Smooth muscle cell (in vitro differentiated cells): ENCODE data around the gene JAKMIP1. TPM values are rescaled to one million over a fixed set of nuclear protein-coding genes. Genes with fewer than 3 reads are reported as not detected.
"Not testable (repeated sequence)": the region's sequence is repeated elsewhere in the genome, so short reads cannot be mapped to it uniquely, and the experiment has no call there.

Experiments
- DNase-seq: peaks from one replicate; lab custom pipeline; 2025; ENCODE audit not compliant: unreplicated experiment; lab: John Stamatoyannopoulos, UW
- H2AFZ ChIP-seq: fragments of 200-600 bp; sonication (generic); 2 replicates; pipeline ENCODE4 v1.6.0; 2016; ENCODE audit warnings: antibody characterized with exemption, low read depth, mild to moderate bottlenecking
- H3F3A ChIP-seq: fragments of 200-600 bp; sonication (generic); 2 replicates; pipeline ENCODE4 v1.6.0; 2017; ENCODE audit warnings: antibody characterized with exemption, low read depth
- H3K27ac ChIP-seq: fragments of 200-600 bp; sonication (generic); 2 replicates; pipeline ENCODE4 v1.5.1; 2016; ENCODE audit warnings: low read depth, mild to moderate bottlenecking
- H3K27me3 ChIP-seq: fragments of 200-600 bp; sonication (generic); 2 replicates; pipeline ENCODE4 v1.6.1; 2016; ENCODE audit warnings: low read depth, mild to moderate bottlenecking
- H3K36me3 ChIP-seq: fragments of 200-600 bp; sonication (generic); 2 replicates; pipeline ENCODE4 v1.5.1; 2016; ENCODE audit warnings: low read depth
- H3K4me1 ChIP-seq: fragments of 200-600 bp; sonication (generic); 2 replicates; pipeline ENCODE4 v1.5.1; 2016; ENCODE audit warnings: low read depth
- H3K4me2 ChIP-seq: fragments of 200-600 bp; sonication (generic); 2 replicates; pipeline ENCODE4 v1.6.0; 2016; ENCODE audit warnings: mild to moderate bottlenecking
- H3K4me3 ChIP-seq: fragments of 200-600 bp; sonication (generic); 2 replicates; pipeline ENCODE4 v1.5.1; 2016; ENCODE audit warnings: mild to moderate bottlenecking
- H3K79me2 ChIP-seq: fragments of 200-600 bp; sonication (generic); 2 replicates; pipeline ENCODE4 v1.6.0; 2016; ENCODE audit warnings: low read depth, mild to moderate bottlenecking
- H3K9ac ChIP-seq: fragments of 200-600 bp; sonication (generic); 2 replicates; pipeline ENCODE4 v1.6.0; 2016; ENCODE audit warnings: low read depth
- H3K9me3 ChIP-seq: fragments of 200-600 bp; sonication (generic); replicated peaks from 2 replicates; pipeline ENCODE4 v1.5.1; 2016; ENCODE audit warnings: low read depth
- H4K20me1 ChIP-seq: fragments of 200-600 bp; sonication (generic); 2 replicates; pipeline ENCODE4 v1.6.0; 2016; ENCODE audit warnings: low read depth
- CTCF ChIP-seq: fragments of 200-600 bp; sonication (generic); IDR thresholded peaks from 2 replicates; pipeline ENCODE4 v1.5.1; 2017; ENCODE audit warnings: borderline replicate concordance, mild to moderate bottlenecking, antibody characterized with exemption; ENCODE audit not compliant: insufficient read depth, poor library complexity, severe bottlenecking
- WGBS: methylation state at CpG from one replicate; pipeline ENCODE4 v1.1.7; 2016; ENCODE audit warnings: low lambda C conversion rate; 5-methylcytosine and 5-hydroxymethylcytosine counted together
- polyA plus RNA-seq: library from polyadenylated mRNA; unstranded; fragments of >200 nt; fragmentation: Nextera tagmentation; extraction: Ambion mirVana; gene quantifications from 2 replicates; pipeline ENCODE4 v1.2.1, GENCODE V29; 2016
- total RNA-seq: library from RNA; depleted of rRNA; stranded (reverse); fragments of >200 nt; gene quantifications from 2 replicates; pipeline ENCODE4 v1.2.3, GENCODE V29; 2014

JAKMIP1 gene
- total and polyA plus RNA-seq, 2 experiments from 2014 or later: 0.64 TPM; not detected in 1

GRCh38 chr4:5993876-5994811, 206.2 kb downstream of the JAKMIP1 start:
- Histone ChIP-seq H2AFZ (no peak overlapping the region), H3K9me3 (no peaks in the 10 kb centered on the region), H3K4me3 (no peak overlapping the region), H4K20me1 (no peaks in the 10 kb centered on the region), H3K4me1 (no peaks in the 10 kb centered on the region), H3K4me2 (no peak overlapping the region), H3F3A (no peaks in the 10 kb centered on the region), H3K27me3 (peaks cover 3% of the 10 kb centered on the region), H3K9ac (no peak overlapping the region), H3K27ac (no peak overlapping the region), H3K79me2 (no peaks in the 10 kb centered on the region), H3K36me3 (no peaks in the 10 kb centered on the region)
- DNase-seq: no peak
- 92% methylated on average over 22 of the region's 23 CpGs for WGBS
- TF ChIP-seq CTCF: no peak

- not testable (repeated sequence) for H3K4me2 ChIP-seq, H3K27me3 ChIP-seq, H3K4me1 ChIP-seq, H3F3A ChIP-seq, H3K36me3 ChIP-seq, H4K20me1 ChIP-seq, H3K79me2 ChIP-seq, H2AFZ ChIP-seq, H3K27ac ChIP-seq, H3K4me3 ChIP-seq, H3K9me3 ChIP-seq, H3K9ac ChIP-seq, DNase-seq
- 71% methylated on average over 9 of the region's 9 CpGs for WGBS
These were observed 207.0 kb downstream of the JAKMIP1 start for GRCh38 chr4:5993346-5993745.

GRCh38 chr4:5992828-5993321, 207.5 kb downstream of the JAKMIP1 start:
- WGBS: 83% methylated on average over 8 of the region's 11 CpGs
- H3K27ac ChIP-seq: no peak overlapping the region
- no peak for DNase-seq
- no peaks in the 10 kb centered on the region for H3K36me3 ChIP-seq
- H3K9ac ChIP-seq: no peak overlapping the region
- peaks cover 3% of the 10 kb centered on the region for H3K27me3 ChIP-seq
- no peaks in the 10 kb centered on the region for H3K9me3 ChIP-seq
- H3K4me1 ChIP-seq: no peaks in the 10 kb centered on the region
- no peak for TF ChIP-seq CTCF
- H3K4me2 ChIP-seq: no peak overlapping the region
- no peaks in the 10 kb centered on the region for H3K79me2 ChIP-seq
- H3F3A ChIP-seq: no peaks in the 10 kb centered on the region
- no peak overlapping the region for H2AFZ ChIP-seq
- H4K20me1 ChIP-seq: no peaks in the 10 kb centered on the region
- no peak overlapping the region for H3K4me3 ChIP-seq

GRCh38 chr4:5992171-5992827, 208.1 kb downstream of the JAKMIP1 start:
- Histone ChIP-seq H4K20me1 (no peaks in the 10 kb centered on the region), H3K9ac (no peak overlapping the region), H3K27ac (no peak overlapping the region), H3K79me2 (no peaks in the 10 kb centered on the region), H3K4me3 (no peak overlapping the region), H3K4me2 (no peak overlapping the region), H3K27me3 (peaks cover 3% of the 10 kb centered on the region), H3K9me3 (no peaks in the 10 kb centered on the region), H3K4me1 (no peaks in the 10 kb centered on the region), H3F3A (no peaks in the 10 kb centered on the region), H2AFZ (no peak overlapping the region), H3K36me3 (no peaks in the 10 kb centered on the region)
- no peak for TF ChIP-seq CTCF
- 91% methylated on average over 17 of the region's 17 CpGs for WGBS
- DNase-seq: no peak
